Measurements from ENCODE around the gene PIGU.
"Not testable (repeated sequence)": the region's sequence is repeated elsewhere in the genome, so short reads cannot be mapped to it uniquely, and the experiment has no call there.

PIGU gene

DNA sequence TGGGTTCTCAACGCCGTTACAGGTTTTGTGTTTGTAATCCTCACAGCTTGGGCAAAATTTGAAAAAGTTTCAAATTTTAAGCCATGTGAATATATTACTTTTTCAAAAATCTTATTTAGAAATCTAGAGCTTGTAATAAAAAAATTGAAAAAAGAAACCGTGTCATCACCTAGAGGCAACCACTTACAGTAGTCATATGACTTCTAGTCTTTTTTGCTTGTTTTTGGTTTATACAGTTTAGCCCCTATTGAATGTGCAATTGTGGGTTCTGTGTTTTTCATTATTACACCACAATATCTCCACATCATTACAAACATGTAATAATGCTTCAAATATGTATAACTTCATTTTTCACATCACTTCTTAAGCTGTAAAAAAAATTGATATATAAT lies 159.8 kb downstream of the PIGU start:
- H3K4me3 Mint-ChIP-seq, result peak overlapping the region; percentile 98
- H3K27ac Mint-ChIP-seq, result peak overlapping the region; percentile 99
- peaks cover 54% of the 10 kb centered on the region for H3K4me1 Mint-ChIP-seq
- H3K9me3 Mint-ChIP-seq, result no peaks in the 10 kb centered on the region
- no peaks in the 10 kb centered on the region for H3K27me3 Mint-ChIP-seq
- H3K36me3 Mint-ChIP-seq, result peaks cover 3% of the 10 kb centered on the region

DNA sequence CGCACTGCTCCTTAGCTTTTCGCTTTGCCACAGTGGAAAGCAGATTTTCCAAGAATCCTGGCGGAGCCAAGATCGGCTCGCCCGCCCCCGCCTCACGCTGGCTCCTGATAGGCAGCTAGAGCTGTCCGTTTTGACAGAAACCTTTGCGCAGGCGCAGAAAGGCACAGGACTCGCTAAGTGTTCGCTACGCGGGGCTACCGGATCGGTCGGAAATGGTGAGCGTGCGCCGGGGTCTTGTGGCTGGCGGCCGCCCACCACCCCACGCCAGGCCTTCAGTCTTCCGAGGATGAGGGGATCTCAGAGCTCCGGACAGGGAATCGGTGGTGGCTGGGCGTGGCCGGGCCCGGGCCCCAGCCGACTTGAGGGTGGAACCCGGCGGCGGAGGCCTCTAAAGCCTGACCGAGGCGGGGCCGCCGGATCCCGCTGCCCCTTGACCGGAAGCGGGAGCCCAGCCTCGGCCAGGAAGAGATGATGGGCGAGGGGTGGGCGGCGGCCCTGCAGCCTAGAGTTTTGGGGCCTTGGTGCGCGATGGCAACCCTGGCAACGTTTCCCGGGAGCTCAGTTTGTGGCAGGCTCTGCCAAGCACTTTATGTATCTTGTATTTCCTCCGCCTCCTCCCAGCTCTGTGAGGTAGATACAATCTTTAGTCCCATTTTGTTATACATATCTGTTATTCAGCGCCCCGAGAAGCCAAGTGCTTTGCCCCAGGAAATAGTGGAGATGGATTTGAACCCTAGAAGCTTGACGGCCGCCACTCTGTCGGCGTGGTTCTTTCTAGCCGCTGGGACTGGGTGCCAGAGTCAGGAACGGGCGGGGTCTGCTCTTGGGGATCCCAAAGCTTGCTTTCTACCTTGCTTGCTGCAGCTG lies 160.4 kb downstream of the PIGU start, which contains the start of gene DYNLRB1:
TSS of gene DYNLRB1 (plus strand) at position 176 of the 867 bp plus-strand sequence. CDS start at position 213, 37 bp downstream.
- Mint-ChIP-seq H3K36me3 (peaks cover 2% of the 10 kb centered on the region), H3K9me3 (no peaks in the 10 kb centered on the region), H3K27ac (peak within 1 kb of the TSS; percentile 99), H3K4me1 (peaks cover 50% of the 10 kb centered on the region), H3K4me3 (peak within 1 kb of the TSS; percentile 98), H3K27me3 (no peaks in the 10 kb centered on the region)

GRCh38 chr20:34515484-34516246 lies 161.2 kb downstream of the PIGU start:
- H3K27me3 Mint-ChIP-seq, result no peaks in the 10 kb centered on the region
- peak overlapping the region; percentile 98 for H3K4me3 Mint-ChIP-seq
- H3K27ac Mint-ChIP-seq, result peak overlapping the region; percentile 99
- H3K9me3 Mint-ChIP-seq, result no peaks in the 10 kb centered on the region
- peaks cover 2% of the 10 kb centered on the region for H3K36me3 Mint-ChIP-seq
- peaks cover 50% of the 10 kb centered on the region for H3K4me1 Mint-ChIP-seq

DNA sequence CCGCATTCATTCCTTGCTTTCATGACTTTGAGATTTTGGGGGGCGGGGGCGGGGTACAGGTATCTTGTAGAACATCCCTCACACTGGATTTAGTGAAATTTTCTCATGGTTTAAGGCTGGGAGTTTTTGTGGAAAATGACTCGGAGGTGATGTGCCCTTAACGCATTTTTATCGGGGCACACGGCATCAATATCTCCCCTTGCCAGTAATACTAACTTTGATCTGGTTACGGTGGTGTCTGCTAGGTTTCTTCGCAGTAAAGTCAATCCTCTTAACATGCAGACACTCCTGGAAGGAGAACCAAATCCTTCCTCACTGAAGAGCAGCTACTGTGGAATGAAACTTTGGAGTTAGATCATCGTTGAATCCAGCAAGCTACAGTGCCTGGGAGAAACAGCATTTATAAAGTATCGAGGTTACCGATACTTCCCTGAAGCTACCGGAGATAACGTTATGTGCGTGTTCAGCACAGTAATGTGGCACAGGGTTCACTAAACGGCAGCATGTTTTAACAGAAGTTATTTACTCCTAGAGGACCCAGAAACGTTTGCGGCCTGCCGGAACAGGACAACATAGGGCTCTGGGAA lies 161.9 kb downstream of the PIGU start:
- Mint-ChIP-seq H3K4me1 (peaks cover 47% of the 10 kb centered on the region), H3K27me3 (no peaks in the 10 kb centered on the region), H3K36me3 (peaks cover under 1% of the 10 kb centered on the region), H3K9me3 (no peaks in the 10 kb centered on the region), H3K4me3 (peak overlapping the region; percentile 98), H3K27ac (peak overlapping the region; percentile 99)

GRCh38 chr20:34514034-34514433 lies 162.9 kb downstream of the PIGU start:
- peaks cover 41% of the 10 kb centered on the region for H3K4me1 Mint-ChIP-seq
- not testable (repeated sequence) for H3K36me3 Mint-ChIP-seq, H3K4me3 Mint-ChIP-seq, H3K27ac Mint-ChIP-seq, H3K27me3 Mint-ChIP-seq, H3K9me3 Mint-ChIP-seq

DNA sequence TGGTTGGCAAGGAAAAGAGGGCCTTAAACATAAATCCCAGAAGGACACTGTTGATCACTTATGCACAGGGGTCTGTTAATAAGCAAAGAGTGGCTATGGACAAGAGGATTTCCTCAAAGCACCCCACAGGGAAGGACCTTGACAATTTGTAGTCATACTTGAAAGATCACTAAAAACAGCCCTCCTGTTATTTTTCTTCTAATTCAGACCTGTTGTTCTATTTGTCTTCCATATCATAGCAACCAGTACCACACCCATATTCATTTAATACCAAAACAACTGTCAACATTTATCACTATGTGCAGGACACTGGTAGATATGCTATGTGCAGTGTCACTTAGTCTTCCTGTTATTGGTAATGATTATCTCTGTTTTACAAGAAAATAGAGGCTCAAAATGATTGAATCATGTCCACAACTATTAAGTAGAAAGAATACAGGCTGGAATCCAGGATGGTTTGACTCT lies 163.9 kb downstream of the PIGU start:
- peaks cover 1% of the 10 kb centered on the region for H3K36me3 Mint-ChIP-seq
- H3K27me3 Mint-ChIP-seq, result no peaks in the 10 kb centered on the region
- H3K4me3 Mint-ChIP-seq, result peak overlapping the region; percentile 4
- H3K4me1 Mint-ChIP-seq, result peaks cover 31% of the 10 kb centered on the region
- H3K27ac Mint-ChIP-seq, result peak overlapping the region; percentile 17
- no peaks in the 10 kb centered on the region for H3K9me3 Mint-ChIP-seq

- no peaks in the 10 kb centered on the region for H3K9me3 Mint-ChIP-seq
- peaks cover 26% of the 10 kb centered on the region for H3K4me1 Mint-ChIP-seq
- no peaks in the 10 kb centered on the region for H3K27me3 Mint-ChIP-seq
- H3K36me3 Mint-ChIP-seq, result peaks cover 3% of the 10 kb centered on the region
- no peak overlapping the region for H3K4me3 Mint-ChIP-seq
- no peak overlapping the region for H3K27ac Mint-ChIP-seq
Observed at GRCh38 chr20:34512266-34512954, 164.5 kb downstream of the PIGU start.

GRCh38 chr20:34511891-34512265 lies 165.0 kb downstream of the PIGU start:
- Mint-ChIP-seq H3K27me3 (no peaks in the 10 kb centered on the region), H3K4me3 (no peak overlapping the region), H3K9me3 (no peaks in the 10 kb centered on the region), H3K4me1 (peaks cover 26% of the 10 kb centered on the region), H3K36me3 (peaks cover 3% of the 10 kb centered on the region), H3K27ac (no peak overlapping the region)

GRCh38 chr20:34510575-34510974 lies 166.3 kb downstream of the PIGU start:
- H3K36me3 Mint-ChIP-seq, result peaks cover 3% of the 10 kb centered on the region
- H3K27ac Mint-ChIP-seq, result no peak overlapping the region
- H3K4me3 Mint-ChIP-seq, result no peak overlapping the region
- no peaks in the 10 kb centered on the region for H3K27me3 Mint-ChIP-seq
- H3K9me3 Mint-ChIP-seq, result no peaks in the 10 kb centered on the region
- peaks cover 22% of the 10 kb centered on the region for H3K4me1 Mint-ChIP-seq
